Common myeloid progenitor, CD34-positive (primary cell): Measurements from ENCODE around the gene PAM.

Source experiments
- CTCF ChIA-PET: fragments of 350-600 bp; sonication (Branson Sonifier 250); formaldehyde crosslinking; loops from one replicate; lab custom pipeline; 2021; ENCODE audit warnings: antibody characterized with exemption; lab: Charles Lee
- POLR2A ChIA-PET: fragments of 350-600 bp; sonication (Branson Sonifier 250); formaldehyde crosslinking; loops from one replicate; lab custom pipeline; 2021; ENCODE audit warnings: antibody characterized with exemption; lab: Charles Lee
- DNase-seq, 3 donors: peaks; one replicate each; pipeline versions ENCODE4 v3.0.0 to v3.0.0-alpha.2; 2013
- H3K27ac ChIP-seq, 2 experiments: 1 replicate in 1 of 2; 2 replicates in 1 of 2; pipeline ENCODE4 v1.7.0; 2013; ENCODE audit warnings: inconsistent platforms in 2 of 2, low read length in 2 of 2, mild to moderate bottlenecking in 2 of 2, low read depth in 1 of 2, moderate library complexity in 1 of 2; ENCODE audit not compliant: severe bottlenecking in 2 of 2, insufficient read depth in 1 of 2, poor library complexity in 1 of 2
- H3K27me3 ChIP-seq, 5 experiments: replicated peaks in 2 of 5; 1 replicate in 3 of 5; 2 replicates in 2 of 5; pipeline versions ENCODE4 v1.6.1 to v1.7.0; 2013; ENCODE audit warnings: low read length in 4 of 5, mild to moderate bottlenecking in 2 of 5, moderate library complexity in 2 of 5, inconsistent platforms in 1 of 5; ENCODE audit not compliant: insufficient read depth in 5 of 5, control insufficient read depth in 4 of 5
- H3K36me3 ChIP-seq, 4 experiments: 1 replicate in 2 of 4; 2 replicates in 2 of 4; pipeline versions ENCODE4 v1.6.1 to v1.7.0; 2013; ENCODE audit warnings: low read length in 3 of 4, control low read depth in 1 of 4, mild to moderate bottlenecking in 1 of 4; ENCODE audit not compliant: control insufficient read depth in 4 of 4, insufficient read depth in 4 of 4
- H3K4me1 ChIP-seq, 4 experiments: 1 replicate in 3 of 4; 2 replicates in 1 of 4; pipeline versions ENCODE4 v1.6.1 to v1.7.1; 2013; ENCODE audit warnings: low read length in 3 of 4, mild to moderate bottlenecking in 3 of 4, control low read depth in 1 of 4, inconsistent platforms in 1 of 4, moderate library complexity in 1 of 4; ENCODE audit not compliant: control insufficient read depth in 4 of 4, insufficient read depth in 4 of 4; ENCODE audit errors: control extremely low read depth in 1 of 4
- H3K4me3 ChIP-seq, 7 experiments: 1 replicate in 4 of 7; 2 replicates in 3 of 7; pipeline versions ENCODE4 v1.5.1 to v1.7.0; 2013; ENCODE audit warnings: mild to moderate bottlenecking in 7 of 7, low read length in 6 of 7, moderate library complexity in 6 of 7, inconsistent platforms in 2 of 7, low read depth in 2 of 7, control low read depth in 1 of 7; ENCODE audit not compliant: insufficient read depth in 4 of 7, control insufficient read depth in 1 of 7; ENCODE audit errors: extremely low read depth in 1 of 7
- H3K9me3 ChIP-seq, 5 experiments: 1 replicate in 4 of 5; 2 replicates in 1 of 5; pipeline versions ENCODE4 v1.6.1 to v1.7.1; 2013; ENCODE audit warnings: low read length in 4 of 5, mild to moderate bottlenecking in 2 of 5, inconsistent platforms in 1 of 5, low read depth in 1 of 5, moderate library complexity in 1 of 5; ENCODE audit not compliant: control insufficient read depth in 4 of 5, insufficient read depth in 2 of 5; ENCODE audit errors: control extremely low read depth in 1 of 5
- WGBS: methylation state at CpG from one replicate; pipeline ENCODE4 v1.1.5; 2013; ENCODE audit not compliant: insufficient coverage; 5-methylcytosine and 5-hydroxymethylcytosine counted together

PAM gene

DNA sequence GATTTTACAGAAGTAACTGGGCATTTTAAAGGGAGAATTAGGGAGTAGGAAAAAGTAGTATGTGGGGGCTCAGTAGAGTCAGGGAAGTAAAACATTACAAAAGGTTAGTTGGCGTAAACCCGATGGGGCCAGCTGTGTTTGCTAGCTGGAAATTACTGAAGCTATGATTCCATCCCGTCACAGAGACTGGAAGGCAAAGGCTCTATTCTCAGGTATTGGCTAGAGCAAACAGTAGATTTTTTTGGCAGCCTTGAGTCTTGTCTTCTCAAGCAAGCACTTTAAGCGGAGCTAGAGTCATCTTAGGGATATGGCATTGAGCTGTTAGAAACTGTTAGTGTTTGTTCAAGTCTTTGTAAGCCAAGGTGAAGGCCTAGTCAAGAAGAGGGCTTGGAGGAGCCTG is 121.5 kb downstream of the PAM start:
- peaks cover 0 to 8% (median 2%) of the 10 kb centered on the region in 4 experiments for H3K36me3 ChIP-seq
- WGBS = 97% methylated on average over 3 of the region's 4 CpGs
- no peak for DNase-seq
- H3K4me3 ChIP-seq = no peak overlapping the region
- peaks cover 0 to 2% (median 0%) of the 10 kb centered on the region in 4 experiments for H3K4me1 ChIP-seq
- ChIA-PET CTCF (interaction anchor here (1.5 kb wide), 1 partner anchor 8 kb away, joined by 3 read pairs; no protein-coding TSS in a partner anchor), POLR2A (no interaction called here)
- H3K27ac ChIP-seq = no peak overlapping the region
- H3K9me3 ChIP-seq = no peaks in the 10 kb centered on the region
- no peaks in the 10 kb centered on the region for H3K27me3 ChIP-seq

DNA sequence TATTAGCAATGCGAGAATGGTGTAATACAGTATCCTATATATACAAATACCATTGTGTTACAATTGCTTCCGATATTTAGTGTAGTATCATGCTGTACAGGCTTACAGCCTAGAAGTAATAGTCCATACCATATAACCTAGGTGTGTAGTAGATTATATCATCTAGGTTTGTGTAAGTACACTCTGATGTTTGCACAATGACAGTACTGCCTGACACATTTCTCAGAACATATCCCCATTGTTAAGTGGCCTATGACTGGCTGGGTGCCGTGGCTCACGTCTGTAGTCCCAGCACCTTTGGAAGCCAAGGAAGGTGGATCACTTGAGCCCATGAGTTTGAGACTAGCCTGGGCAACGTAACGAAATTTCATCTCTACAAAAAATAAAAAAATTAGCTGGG is 124.6 kb downstream of the PAM start:
- ChIA-PET POLR2A (no interaction called here), CTCF (no interaction called here)
- no peak overlapping the region for H3K4me3 ChIP-seq
- no peaks in the 10 kb centered on the region for H3K4me1 ChIP-seq
- no peak for DNase-seq
- H3K27ac ChIP-seq = no peak overlapping the region
- H3K9me3 ChIP-seq = no peaks in the 10 kb centered on the region
- H3K27me3 ChIP-seq = no peaks in the 10 kb centered on the region
- 93% methylated on average over 3 of the region's 6 CpGs for WGBS
- peaks cover 0 to 3% (median 3%) of the 10 kb centered on the region in 4 experiments for H3K36me3 ChIP-seq

DNA sequence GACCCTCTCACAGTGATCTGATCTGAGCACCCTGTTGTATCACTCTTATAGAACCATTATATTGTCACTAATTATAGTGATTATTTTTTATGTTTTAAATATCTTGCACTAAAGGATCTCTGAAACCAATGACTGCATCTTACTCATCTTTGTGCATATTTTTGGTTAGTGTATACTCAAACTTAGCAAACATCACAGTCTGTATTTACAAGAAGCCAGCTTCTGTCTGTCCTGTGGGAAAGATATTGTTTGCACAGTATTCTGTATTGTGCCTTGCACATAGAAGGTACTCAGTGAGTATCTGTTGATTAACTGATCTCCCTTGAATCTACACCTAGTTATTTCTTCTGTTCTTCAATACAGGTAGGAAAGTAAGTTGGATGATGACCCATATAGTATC is 131.5 kb downstream of the PAM start:
- no peak overlapping the region for H3K27ac ChIP-seq
- no peaks in the 10 kb centered on the region for H3K4me1 ChIP-seq
- H3K36me3 ChIP-seq = peaks cover 0 to 2% (median 0%) of the 10 kb centered on the region in 4 experiments
- no peaks in the 10 kb centered on the region for H3K9me3 ChIP-seq
- ChIA-PET POLR2A (no interaction called here), CTCF (no interaction called here)
- DNase-seq = no peak
- H3K27me3 ChIP-seq = no peaks in the 10 kb centered on the region
- no peak overlapping the region for H3K4me3 ChIP-seq

DNA sequence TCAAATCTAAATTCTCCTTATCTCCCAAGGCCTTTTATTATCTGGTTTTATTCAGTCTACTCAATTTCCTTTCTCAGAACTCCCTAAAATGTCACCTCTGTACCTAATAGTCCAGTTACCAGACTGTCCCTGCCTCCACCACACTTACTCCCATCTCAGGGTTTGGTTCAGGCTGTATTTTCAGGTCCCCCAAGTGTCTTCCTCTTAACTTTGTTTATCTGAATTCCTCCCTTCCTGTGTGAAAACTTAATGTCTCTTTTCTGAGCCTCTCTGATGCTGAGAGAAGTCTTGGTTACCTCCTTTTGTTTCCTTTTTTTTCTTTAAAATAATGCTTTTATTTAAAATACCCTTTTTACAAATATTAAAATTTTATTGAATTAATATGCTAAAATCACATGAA is 133.4 kb downstream of the PAM start:
- Histone ChIP-seq H3K9me3 (no peaks in the 10 kb centered on the region), H3K4me3 (no peak overlapping the region), H3K27me3 (no peaks in the 10 kb centered on the region), H3K36me3 (no peaks in the 10 kb centered on the region), H3K27ac (no peak overlapping the region), H3K4me1 (no peaks in the 10 kb centered on the region)
- no peak for DNase-seq
- CTCF ChIA-PET = interaction anchor here (1.0 kb wide), 1 partner anchor 10 kb away, joined by 4 read pairs; no protein-coding TSS in a partner anchor
- POLR2A ChIA-PET = no interaction called here

DNA sequence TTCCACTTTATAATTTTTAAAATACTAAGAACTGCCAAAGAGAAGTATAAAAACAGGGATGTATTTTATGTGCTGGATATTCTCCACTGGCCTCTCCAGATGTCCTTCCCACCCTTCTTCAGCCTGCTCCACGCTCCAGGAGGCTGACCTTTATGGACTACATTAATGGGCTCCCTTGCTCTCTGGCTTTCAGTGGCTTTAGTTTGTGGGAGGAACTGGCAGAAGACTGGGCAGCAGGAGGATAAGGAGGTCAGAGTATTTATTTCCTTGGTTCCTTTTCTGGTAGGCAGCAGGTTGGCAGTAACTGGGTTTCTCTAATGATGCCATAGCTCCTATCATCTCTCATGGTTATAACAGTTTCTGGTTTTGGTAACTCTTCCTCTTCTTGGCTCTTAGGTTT is 133.9 kb downstream of the PAM start:
- DNase-seq = no peak
- POLR2A ChIA-PET = no interaction called here
- Histone ChIP-seq H3K27me3 (no peaks in the 10 kb centered on the region), H3K9me3 (no peaks in the 10 kb centered on the region), H3K4me1 (no peaks in the 10 kb centered on the region), H3K36me3 (no peaks in the 10 kb centered on the region), H3K4me3 (no peak overlapping the region), H3K27ac (no peak overlapping the region)
- no CpG with 5 or more reads among the region's 1 CpG for WGBS
- CTCF ChIA-PET = interaction anchor here (1.0 kb wide), 1 partner anchor 10 kb away, joined by 4 read pairs; no protein-coding TSS in a partner anchor

DNA sequence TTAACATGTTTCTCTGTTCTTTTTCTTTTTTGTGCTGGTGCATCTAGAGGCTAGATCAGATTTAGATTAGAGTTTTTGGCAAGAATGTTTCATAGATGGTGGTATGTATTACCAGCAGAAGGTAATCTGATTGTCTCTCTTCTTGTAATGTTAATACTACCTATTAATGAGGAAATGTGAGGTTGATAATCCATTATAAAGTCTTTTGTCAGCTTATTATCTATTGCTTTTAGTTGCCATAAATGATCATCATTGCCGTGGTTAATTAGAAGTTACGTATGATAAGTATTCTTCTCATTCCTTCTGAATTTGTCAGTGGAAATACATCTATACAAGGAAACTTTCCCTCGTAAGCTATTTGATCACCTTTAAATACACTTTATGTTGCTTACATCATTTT is 135.0 kb downstream of the PAM start:
- WGBS = no CpG with 5 or more reads among the region's 3 CpGs
- H3K9me3 ChIP-seq = no peaks in the 10 kb centered on the region
- ChIA-PET POLR2A (no interaction called here), CTCF (no interaction called here)
- H3K4me1 ChIP-seq = no peaks in the 10 kb centered on the region
- DNase-seq = no peak
- no peak overlapping the region for H3K4me3 ChIP-seq
- H3K36me3 ChIP-seq = no peaks in the 10 kb centered on the region
- H3K27ac ChIP-seq = no peak overlapping the region
- H3K27me3 ChIP-seq = no peaks in the 10 kb centered on the region

DNA sequence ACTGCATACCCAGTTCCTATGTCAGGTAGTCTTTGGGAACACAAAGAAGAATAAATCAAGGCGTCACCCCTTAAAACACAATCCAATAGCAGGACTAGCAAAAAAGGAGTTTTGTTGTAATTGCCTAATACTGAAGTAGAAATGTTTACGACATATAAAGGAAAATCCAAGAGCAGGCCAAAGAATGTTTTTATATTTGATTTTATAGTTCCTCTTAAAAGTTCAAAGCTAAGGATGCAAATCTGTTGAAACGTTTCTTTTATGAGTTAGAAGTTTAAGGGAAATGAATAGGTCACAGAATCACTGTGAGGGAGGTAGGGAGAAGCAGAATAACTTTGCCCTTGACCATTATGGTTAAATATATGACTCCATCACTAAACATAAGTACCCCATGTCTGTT is 136.1 kb downstream of the PAM start:
- no peak overlapping the region for H3K27ac ChIP-seq
- H3K36me3 ChIP-seq = no peaks in the 10 kb centered on the region
- H3K9me3 ChIP-seq = no peaks in the 10 kb centered on the region
- H3K27me3 ChIP-seq = no peaks in the 10 kb centered on the region
- no peak overlapping the region for H3K4me3 ChIP-seq
- WGBS = 70% methylated on average over 2 of the region's 3 CpGs
- ChIA-PET POLR2A (no interaction called here), CTCF (no interaction called here)
- no peaks in the 10 kb centered on the region for H3K4me1 ChIP-seq
- no peak for DNase-seq
